H1 (cell line): ENCODE measurements around the gene RING1. TPM values are rescaled to one million over a fixed set of nuclear protein-coding genes. Genes with fewer than 3 reads are reported as not detected.

ENCODE experiments used
- PHF8 ChIP-seq: fragments of 200-600 bp; sonication (generic); conservative IDR thresholded peaks from 2 replicates; pipeline ENCODE4 v1.7.1; 2012; ENCODE audit warnings: low read depth, mild to moderate bottlenecking, inconsistent platforms, low read length, moderate library complexity
- TBP ChIP-seq: IDR thresholded peaks from 2 replicates; pipeline ENCODE4 v1.6.1; 2011; ENCODE audit warnings: low read depth, low read length, improper control_type of control experiment
- polyA plus RNA-seq, 7 experiments: library from polyadenylated mRNA; depleted of rRNA in 3 of 7; stranded (reverse) in 5 of 7; unstranded in 2 of 7; fragments of >200 nt in 5 of 7; fragments of 200-250 nt in 2 of 7; gene quantifications; 1 replicate in 5 of 7; 2 replicates in 1 of 7; 4 replicates in 1 of 7; pipeline versions ENCODE4 v1.2.1 to v1.2.3, GENCODE V29; 2011 to 2013; ENCODE audit warnings: missing spikeins in 2 of 7, mixed read lengths in 2 of 7
- total RNA-seq: library from RNA; stranded (reverse); fragmentation: NEBNext Ultra II Directional; extraction: Animal tissue kit (Norgen Biotek cat#: 25700); gene quantifications from 2 replicates; pipeline ENCODE4 v1.2.1, GENCODE V29; 2021

Gene RING1
- total and polyA plus RNA-seq, 2 of the 8 experiments (the other 6 are each of a cell fraction or from before 2014, with no cell fraction given) = 16.4 to 26.0 TPM

DNA sequence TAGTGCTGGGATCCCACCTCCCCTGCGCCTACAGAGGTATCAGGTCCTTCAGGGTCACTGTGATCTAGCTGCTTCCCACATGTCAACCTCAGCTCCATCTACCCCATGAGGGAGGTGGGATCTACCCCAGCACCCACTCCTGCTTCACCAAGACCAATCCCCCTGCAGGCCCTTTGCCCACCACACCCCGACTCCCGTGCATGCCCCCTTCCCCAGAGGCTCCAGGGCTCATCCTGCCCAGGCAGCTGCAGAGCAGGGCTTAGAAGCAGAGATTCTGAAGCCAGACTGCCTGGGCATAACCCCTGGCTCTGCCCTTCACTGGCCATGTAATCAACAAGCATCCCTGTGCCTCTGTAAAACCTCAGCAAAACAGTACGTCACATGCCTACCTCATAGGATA lies 33.5 kb upstream of the RING1 start (continued):
- TF ChIP-seq TBP = no peak
- no peak for TF ChIP-seq PHF8
